H9 (cell line): ENCODE measurements around the gene DTNA. TPM values are rescaled to one million over a fixed set of nuclear protein-coding genes. Genes with fewer than 3 reads are reported as not detected.

ENCODE experiments used
- DNase-seq: peaks from one replicate; pipeline ENCODE4 v3.0.0-alpha.2; 2017
- H2AFZ ChIP-seq: one replicate; pipeline ENCODE4 v1.6.1; 2013; ENCODE audit warnings: mild to moderate bottlenecking, low read length, control low read depth, moderate library complexity
- H2AK5ac ChIP-seq: 2 replicates; pipeline ENCODE4 v1.6.1; 2013; ENCODE audit warnings: low read length, control low read depth, mixed read lengths; ENCODE audit not compliant: insufficient read length
- H2BK120ac ChIP-seq: one replicate; pipeline ENCODE4 v1.6.1; 2013; ENCODE audit warnings: low read depth, mild to moderate bottlenecking, low read length, control low read depth, inconsistent platforms; ENCODE audit not compliant: poor library complexity, severe bottlenecking
- H2BK12ac ChIP-seq: 2 replicates; pipeline ENCODE4 v1.6.1; 2013; ENCODE audit warnings: low read length, control low read depth, mixed read lengths, low read depth; ENCODE audit not compliant: insufficient read length
- H2BK15ac ChIP-seq: 2 replicates; pipeline ENCODE4 v1.6.1; 2013; ENCODE audit warnings: low read depth, low read length, control low read depth
- H2BK20ac ChIP-seq: one replicate; pipeline ENCODE4 v1.6.1; 2013; ENCODE audit warnings: low read depth, mild to moderate bottlenecking, low read length, control low read depth, inconsistent platforms; ENCODE audit not compliant: poor library complexity, severe bottlenecking
- H2BK5ac ChIP-seq: 2 replicates; pipeline ENCODE4 v1.6.1; 2013; ENCODE audit warnings: low read length, control low read depth, mixed read lengths; ENCODE audit not compliant: insufficient read length
- H3K14ac ChIP-seq: 2 replicates; pipeline ENCODE4 v1.6.1; 2013; ENCODE audit warnings: low read length, control low read depth; ENCODE audit not compliant: insufficient read depth
- H3K18ac ChIP-seq: 2 replicates; pipeline ENCODE4 v1.6.1; 2013; ENCODE audit warnings: low read depth, mild to moderate bottlenecking, mixed read lengths, low read length, control low read depth; ENCODE audit not compliant: insufficient read length
- H3K23ac ChIP-seq: 2 replicates; pipeline ENCODE4 v1.6.1; 2013; ENCODE audit warnings: low read length, control low read depth, mixed read lengths, low read depth; ENCODE audit not compliant: insufficient read length
- H3K23me2 ChIP-seq: 2 replicates; pipeline ENCODE4 v1.6.1; 2013; ENCODE audit warnings: low read depth, mild to moderate bottlenecking, mixed read lengths, low read length, control low read depth; ENCODE audit not compliant: insufficient read length, poor library complexity, severe bottlenecking
- H3K27ac ChIP-seq: 2 replicates; pipeline ENCODE4 v1.5.1; 2013; ENCODE audit warnings: low read length, control low read depth, mixed read lengths, low read depth; ENCODE audit not compliant: insufficient read length
- H3K27me3 ChIP-seq: 2 replicates; pipeline ENCODE4 v1.6.1; 2013; ENCODE audit warnings: low read length, control low read depth, inconsistent platforms; ENCODE audit not compliant: insufficient read depth
- H3K4ac ChIP-seq: 2 replicates; pipeline ENCODE4 v1.6.1; 2013; ENCODE audit warnings: low read depth, mild to moderate bottlenecking, control low read depth, inconsistent platforms, low read length, moderate library complexity
- H3K4me1 ChIP-seq: 2 replicates; pipeline ENCODE4 v1.6.1; 2013; ENCODE audit warnings: low read length, control low read depth, inconsistent platforms; ENCODE audit not compliant: insufficient read depth
- H3K4me2 ChIP-seq: 2 replicates; pipeline ENCODE4 v1.6.1; 2013; ENCODE audit warnings: low read length, control low read depth, mixed read lengths; ENCODE audit not compliant: insufficient read length, insufficient read depth
- H3K56ac ChIP-seq: 2 replicates; pipeline ENCODE4 v1.6.1; 2013; ENCODE audit warnings: low read depth, mild to moderate bottlenecking, mixed read lengths, low read length, control low read depth; ENCODE audit not compliant: insufficient read length
- H3K79me1 ChIP-seq: 2 replicates; pipeline ENCODE4 v1.6.1; 2013; ENCODE audit warnings: low read depth, mild to moderate bottlenecking, moderate library complexity, low read length, control low read depth, inconsistent platforms; ENCODE audit not compliant: insufficient read depth, poor library complexity, severe bottlenecking
- H3K79me2 ChIP-seq: 2 replicates; pipeline ENCODE4 v1.6.1; 2013; ENCODE audit warnings: low read length, control low read depth, inconsistent platforms; ENCODE audit not compliant: insufficient read depth
- H3K9ac ChIP-seq: 2 replicates; pipeline ENCODE4 v1.6.1; 2013; ENCODE audit warnings: low read length, control low read depth, mixed read lengths; ENCODE audit not compliant: insufficient read length; ENCODE audit errors: extremely low read depth
- H3K9me3 ChIP-seq: one replicate; pipeline ENCODE4 v1.6.1; 2013; ENCODE audit warnings: low read depth, low read length, inconsistent platforms; ENCODE audit not compliant: control insufficient read depth
- H3T11ph ChIP-seq: one replicate; pipeline ENCODE4 v1.6.1; 2013; ENCODE audit warnings: mild to moderate bottlenecking, low read length, control low read depth, inconsistent platforms
- H4K20me1 ChIP-seq: one replicate; pipeline ENCODE4 v1.6.1; 2013; ENCODE audit not compliant: control insufficient read depth, insufficient read length, insufficient read depth
- H4K5ac ChIP-seq: 2 replicates; pipeline ENCODE4 v1.6.1; 2013; ENCODE audit warnings: low read depth, mild to moderate bottlenecking, mixed read lengths, low read length, control low read depth; ENCODE audit not compliant: insufficient read length
- H4K8ac ChIP-seq: replicated peaks from 2 replicates; pipeline ENCODE4 v1.6.1; 2013; ENCODE audit warnings: low read length, control low read depth, mixed read lengths, low read depth; ENCODE audit not compliant: insufficient read length
- H4K91ac ChIP-seq: 2 replicates; pipeline ENCODE4 v1.6.1; 2013; ENCODE audit warnings: low read depth, mild to moderate bottlenecking, moderate library complexity, mixed read lengths, low read length, control low read depth; ENCODE audit not compliant: insufficient read length
- H3K27ac Mint-ChIP-seq, 3 experiments: 2 replicates in 2 of 3; 3 replicates in 1 of 3; pipeline ENCODE4 v1.8.0; 2020 to 2021; ENCODE audit warnings: mixed read lengths in 3 of 3, mild to moderate bottlenecking in 1 of 3, moderate library complexity in 1 of 3
- H3K27me3 Mint-ChIP-seq: 2 replicates; pipeline ENCODE4 v1.8.0; 2021; ENCODE audit warnings: low read depth, mild to moderate bottlenecking, moderate library complexity, mixed read lengths
- H3K36me3 Mint-ChIP-seq, 3 experiments: 2 replicates in 2 of 3; 3 replicates in 1 of 3; pipeline ENCODE4 v1.8.0; 2020 to 2021; ENCODE audit warnings: low read depth in 3 of 3, mixed read lengths in 3 of 3; ENCODE audit not compliant: insufficient read depth in 1 of 3
- H3K4me1 Mint-ChIP-seq, 2 experiments: 2 replicates each; pipeline ENCODE4 v1.8.0; 2020; ENCODE audit warnings: mixed read lengths in 2 of 2
- H3K4me3 Mint-ChIP-seq, 2 experiments: 2 replicates in 1 of 2; 3 replicates in 1 of 2; pipeline ENCODE4 v1.8.0; 2020 to 2021; ENCODE audit warnings: mild to moderate bottlenecking in 2 of 2, mixed read lengths in 2 of 2, moderate library complexity in 1 of 2
- H3K9me3 Mint-ChIP-seq, 2 experiments: 2 replicates in 1 of 2; 3 replicates in 1 of 2; pipeline ENCODE4 v1.8.0; 2020; ENCODE audit warnings: mild to moderate bottlenecking in 2 of 2, mixed read lengths in 2 of 2, moderate library complexity in 1 of 2
- CTCF ChIP-seq: fragments of 200-600 bp; sonication (generic); conservative IDR thresholded peaks from 3 replicates; pipeline ENCODE4 v1.8.0; 2021; ENCODE audit warnings: antibody characterized with exemption, mild to moderate bottlenecking
- WGBS: extraction: QIAGEN DNeasy Blood & Tissue Kit; methylation state at CpG from one replicate; pipeline ENCODE4 v1.1.7; 2013; ENCODE audit warnings: missing lambda C conversion rate, low lambda C conversion rate, mixed read lengths; ENCODE audit not compliant: insufficient read length; ENCODE audit errors: extremely low coverage; 5-methylcytosine and 5-hydroxymethylcytosine counted together
- total RNA-seq: library from RNA; stranded (reverse); gene quantifications from 2 replicates; pipeline ENCODE4 v1.2.1, GENCODE V29; 2021

The DTNA gene
- total RNA-seq, 1 experiment from 2014 or later = 25.5 TPM

- no CpG with 5 or more reads among the region's 5 CpGs for WGBS
- Histone ChIP-seq H3K4me1 (no peaks in the 10 kb centered on the region), H3K23me2 (no peaks in the 10 kb centered on the region), H3K79me1 (no peaks in the 10 kb centered on the region), H3K56ac (no peak overlapping the region), H2AFZ (no peak overlapping the region), H3K4me2 (no peak overlapping the region), H3T11ph (no peak overlapping the region), H3K14ac (no peak overlapping the region), H3K4ac (no peak overlapping the region), H3K9ac (no peak overlapping the region), H2AK5ac (no peak overlapping the region), H2BK20ac (no peak overlapping the region), H3K18ac (no peak overlapping the region), H4K20me1 (no peaks in the 10 kb centered on the region), H3K27me3 (no peaks in the 10 kb centered on the region), H3K23ac (no peak overlapping the region), H3K9me3 (no peaks in the 10 kb centered on the region), H4K5ac (no peak overlapping the region), H4K8ac (no peak overlapping the region), H2BK120ac (no peak overlapping the region), H2BK15ac (no peak overlapping the region), H2BK5ac (no peak overlapping the region), H4K91ac (no peak overlapping the region), H2BK12ac (no peak overlapping the region), H3K27ac (no peak overlapping the region), H3K79me2 (no peaks in the 10 kb centered on the region)
- Mint-ChIP-seq H3K4me1 (peaks cover 19 to 23% of the 10 kb centered on the region in 2 experiments), H3K4me3 (no peak overlapping the region), H3K27me3 (no peaks in the 10 kb centered on the region), H3K36me3 (peaks cover 11 to 20% (median 18%) of the 10 kb centered on the region in 3 experiments; a peak in 6 of 7 replicates), H3K27ac (no peak overlapping the region), H3K9me3 (peaks cover 7 to 12% of the 10 kb centered on the region in 2 experiments; a peak in 4 of 5 replicates)
- TF ChIP-seq CTCF = no peak
- no peak for DNase-seq
Measured at GRCh38 chr18:34848156-34848555, 138.1 kb downstream of the DTNA start.
